ENCODE measurements around the gene TYROBP.

TYROBP gene

GRCh38 chr19:35929876-35930275 is 21.8 kb upstream of the TYROBP start:
- H3K9ac ChIP-seq (ENCODE audit: low read length): no peak overlapping the region

GRCh38 chr19:35928507-35928906 is 20.4 kb upstream of the TYROBP start:
- DNase-seq: no peak
- H3K4me1 ChIP-seq (ENCODE audit: low read length): peaks cover 12% of the 10 kb centered on the region; the same call in 1 of the 2 replicates
- no peak overlapping the region for H3K4me2 ChIP-seq (ENCODE audit: low read depth, low read length)

More at GRCh38 chr19:35929876-35930275, 21.8 kb upstream of the TYROBP start:
- H3K4me1 ChIP-seq (ENCODE audit: low read length): peaks cover 12% of the 10 kb centered on the region; the same call in 1 of the 2 replicates
- peak overlapping the region; percentile 27; the same call in 1 of the 2 replicates for H2AFZ ChIP-seq (ENCODE audit: low read length)
- peaks cover 34% of the 10 kb centered on the region for H3K27me3 ChIP-seq (replicated peaks; ENCODE audit: insufficient read depth, low read length)
- H3F3A ChIP-seq (ENCODE audit: insufficient read depth, low read length): peaks cover 3% of the 10 kb centered on the region; the same call in 1 of the 2 replicates
- TF ChIP-seq EZH2phosphoT487 (IDR thresholded peaks at IDR 0.05; ENCODE audit: low read length): no peak
- no peak for DNase-seq
- H3K9me2 ChIP-seq (replicated peaks; ENCODE audit: insufficient read depth, low read length): no peaks in the 10 kb centered on the region
- no peaks in the 10 kb centered on the region for H3K36me3 ChIP-seq (replicated peaks; ENCODE audit: insufficient read depth, low read length)
- H3K4me3 ChIP-seq (ENCODE audit: low read length): no peak overlapping the region
- no peaks in the 10 kb centered on the region for H4K20me1 ChIP-seq (ENCODE audit: insufficient read depth, low read length)
- H3K79me2 ChIP-seq (ENCODE audit: low read length): no peaks in the 10 kb centered on the region
- H3K27ac ChIP-seq (ENCODE audit: low read length): no peak overlapping the region
- H3K4me2 ChIP-seq (ENCODE audit: low read depth, low read length): no peak overlapping the region
- no peaks in the 10 kb centered on the region for H3K9me3 ChIP-seq (replicated peaks; ENCODE audit: insufficient read depth, low read length)

GRCh38 chr19:35925501-35925900 is 17.4 kb upstream of the TYROBP start:
- Histone ChIP-seq H3K9me2 (replicated peaks; ENCODE audit: insufficient read depth, low read length) (no peaks in the 10 kb centered on the region), H3K4me3 (ENCODE audit: low read length) (no peak overlapping the region), H3K4me2 (ENCODE audit: low read depth, low read length) (no peak overlapping the region), H3K4me1 (ENCODE audit: low read length) (peaks cover 6% of the 10 kb centered on the region; the same call in 1 of the 2 replicates), H3K9me3 (replicated peaks; ENCODE audit: insufficient read depth, low read length) (no peaks in the 10 kb centered on the region), H3K9ac (ENCODE audit: low read length) (no peak overlapping the region), H3K36me3 (replicated peaks; ENCODE audit: insufficient read depth, low read length) (no peaks in the 10 kb centered on the region), H2AFZ (ENCODE audit: low read length) (no peak overlapping the region), H3F3A (ENCODE audit: insufficient read depth, low read length) (no peaks in the 10 kb centered on the region), H3K27ac (ENCODE audit: low read length) (no peak overlapping the region), H4K20me1 (ENCODE audit: insufficient read depth, low read length) (no peaks in the 10 kb centered on the region), H3K27me3 (replicated peaks; ENCODE audit: insufficient read depth, low read length) (peaks cover 62% of the 10 kb centered on the region), H3K79me2 (ENCODE audit: low read length) (no peaks in the 10 kb centered on the region)
- TF ChIP-seq CTCF (IDR thresholded peaks at IDR 0.05; ENCODE audit: low read length) (no peak), EZH2phosphoT487 (IDR thresholded peaks at IDR 0.05; ENCODE audit: low read length) (no peak), EZH2 (optimal IDR thresholded peaks at IDR 0.05; ENCODE audit: low read depth, low read length) (no peak)
- no peak for DNase-seq

More at GRCh38 chr19:35928507-35928906, 20.4 kb upstream of the TYROBP start:
- Histone ChIP-seq H3K27me3 (replicated peaks; ENCODE audit: insufficient read depth, low read length) (peaks cover 46% of the 10 kb centered on the region), H2AFZ (ENCODE audit: low read length) (no peak overlapping the region), H3K9ac (ENCODE audit: low read length) (no peak overlapping the region), H4K20me1 (ENCODE audit: insufficient read depth, low read length) (no peaks in the 10 kb centered on the region), H3K79me2 (ENCODE audit: low read length) (no peaks in the 10 kb centered on the region), H3K36me3 (replicated peaks; ENCODE audit: insufficient read depth, low read length) (no peaks in the 10 kb centered on the region), H3K27ac (ENCODE audit: low read length) (no peak overlapping the region), H3K4me3 (ENCODE audit: low read length) (no peak overlapping the region), H3K9me3 (replicated peaks; ENCODE audit: insufficient read depth, low read length) (no peaks in the 10 kb centered on the region), H3F3A (ENCODE audit: insufficient read depth, low read length) (peaks cover 3% of the 10 kb centered on the region; the same call in 1 of the 2 replicates), H3K9me2 (replicated peaks; ENCODE audit: insufficient read depth, low read length) (no peaks in the 10 kb centered on the region)
- TF ChIP-seq CTCF (IDR thresholded peaks at IDR 0.05; ENCODE audit: low read length) (no peak), EZH2phosphoT487 (IDR thresholded peaks at IDR 0.05; ENCODE audit: low read length) (no peak), EZH2 (optimal IDR thresholded peaks at IDR 0.05; ENCODE audit: low read depth, low read length) (no peak)

GRCh38 chr19:35921012-35921411 is 12.9 kb upstream of the TYROBP start:
- Histone ChIP-seq H3K4me3 (ENCODE audit: low read length) (no peak overlapping the region), H3K9ac (ENCODE audit: low read length) (no peak overlapping the region), H4K20me1 (ENCODE audit: insufficient read depth, low read length) (no peaks in the 10 kb centered on the region), H3K79me2 (ENCODE audit: low read length) (no peaks in the 10 kb centered on the region), H2AFZ (ENCODE audit: low read length) (no peak overlapping the region), H3K4me1 (ENCODE audit: low read length) (no peaks in the 10 kb centered on the region), H3F3A (ENCODE audit: insufficient read depth, low read length) (no peaks in the 10 kb centered on the region), H3K4me2 (ENCODE audit: low read depth, low read length) (no peak overlapping the region), H3K9me3 (replicated peaks; ENCODE audit: insufficient read depth, low read length) (no peaks in the 10 kb centered on the region), H3K27me3 (replicated peaks; ENCODE audit: insufficient read depth, low read length) (peaks cover 72% of the 10 kb centered on the region), H3K27ac (ENCODE audit: low read length) (no peak overlapping the region), H3K9me2 (replicated peaks; ENCODE audit: insufficient read depth, low read length) (no peaks in the 10 kb centered on the region), H3K36me3 (replicated peaks; ENCODE audit: insufficient read depth, low read length) (no peaks in the 10 kb centered on the region)
- TF ChIP-seq EZH2phosphoT487 (IDR thresholded peaks at IDR 0.05; ENCODE audit: low read length) (no peak), CTCF (IDR thresholded peaks at IDR 0.05; ENCODE audit: low read length) (no peak), EZH2 (optimal IDR thresholded peaks at IDR 0.05; ENCODE audit: low read depth, low read length) (no peak)
- no peak for DNase-seq

All from MM.1S (cell line).